HG03439 (cell line): ENCODE measurements around the gene DYNLT5.

Experiments used
- ATAC-seq: cut with Tn5 transposase; IDR thresholded peaks from one replicate; pipeline ENCODE4 v1.9.1; 2021; ENCODE audit warnings: mild to moderate bottlenecking, moderate library complexity; ENCODE audit not compliant: unreplicated experiment

The DYNLT5 gene

GRCh38 chr1:66747501-66747900, 4.8 kb upstream of the DYNLT5 start:
- ATAC-seq: no peak

GRCh38 chr1:66750577-66750976, 1.7 kb upstream of the DYNLT5 start:
- no peak for ATAC-seq

DNA sequence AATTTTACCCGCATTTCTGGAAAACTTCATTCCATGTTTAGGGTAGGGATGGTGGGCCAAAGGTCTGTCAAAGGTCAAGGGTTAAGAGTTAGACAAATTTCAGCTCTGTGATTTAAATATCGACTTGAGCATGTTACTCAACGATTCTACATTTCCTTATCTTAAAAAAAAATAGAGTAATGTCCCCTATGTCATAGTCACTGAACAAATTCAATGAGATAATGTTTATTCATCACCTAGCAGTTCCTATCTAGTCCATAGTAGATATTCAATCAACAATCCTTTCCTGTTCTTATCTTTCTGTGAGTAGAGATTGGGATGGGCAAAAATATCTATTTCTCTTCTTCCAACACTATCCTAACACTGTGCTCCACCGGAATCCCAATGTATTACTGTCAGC, 1.1 kb upstream of the DYNLT5 start:
- no peak for ATAC-seq

DNA sequence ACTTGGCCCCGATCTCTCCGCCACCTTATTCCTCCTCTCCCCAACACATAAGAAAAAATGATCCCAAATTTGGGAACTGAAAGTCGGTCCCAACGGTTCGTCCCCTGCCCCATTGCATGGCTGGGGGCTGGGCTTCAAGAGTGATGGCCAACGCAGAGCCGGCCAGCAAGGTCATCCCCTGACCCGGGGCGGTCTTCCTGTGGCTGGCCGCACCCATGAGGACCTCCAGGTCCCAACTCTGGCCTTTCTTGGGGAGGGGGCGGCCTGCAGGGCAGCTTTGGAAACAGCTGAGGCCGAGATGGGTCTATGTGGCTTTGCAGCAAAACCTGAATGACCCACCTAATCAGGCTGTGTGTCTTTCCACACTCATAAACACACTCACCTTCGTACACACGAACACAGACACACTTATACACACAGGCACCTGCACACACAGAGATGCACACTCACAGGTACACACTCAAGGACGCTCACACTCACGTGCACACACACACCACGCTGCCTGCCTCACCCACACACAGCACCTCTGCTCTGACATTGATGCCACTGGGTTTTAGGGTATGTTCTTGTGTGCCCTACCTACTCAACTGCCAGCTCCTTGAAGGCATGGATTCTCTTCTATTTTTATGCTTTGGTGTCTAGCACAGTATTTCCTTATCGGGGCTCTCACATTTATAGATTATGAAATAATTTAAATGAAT, 562 bp downstream of the DYNLT5 start:
- ATAC-seq: no peak

GRCh38 chr1:66757722-66758240, 5.5 kb downstream of the DYNLT5 start:
- peak; percentile 7 for ATAC-seq

DNA sequence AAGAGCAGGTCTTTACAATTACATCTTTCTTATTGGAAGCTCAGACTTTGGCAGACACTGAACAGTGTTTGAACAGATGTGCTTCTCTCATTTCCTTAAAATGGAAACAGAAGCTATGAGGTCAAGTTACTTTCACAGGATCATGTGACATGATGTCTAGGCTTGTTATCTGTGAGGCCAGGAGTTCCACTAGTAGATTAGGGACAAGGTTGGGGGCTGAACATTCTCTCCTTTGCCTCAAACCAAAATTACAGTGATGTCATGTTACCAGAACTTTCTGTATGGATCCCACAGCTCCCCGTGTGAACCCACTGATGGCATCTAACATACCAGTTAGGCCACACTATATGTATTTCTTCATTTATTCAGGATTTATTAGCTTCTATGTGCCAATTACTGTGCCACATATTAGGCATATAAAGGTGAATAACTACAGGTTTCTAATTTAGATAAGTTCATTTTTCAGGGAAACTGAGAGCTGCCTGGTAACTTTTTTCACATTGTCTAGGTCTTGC, 6.0 kb downstream of the DYNLT5 start:
- peak; percentile 99 for ATAC-seq

- ATAC-seq: no peak
These were observed 8.2 kb downstream of the DYNLT5 start for GRCh38 chr1:66760506-66760905.

GRCh38 chr1:66761221-66761620, 9.0 kb downstream of the DYNLT5 start:
- ATAC-seq: no peak

DNA sequence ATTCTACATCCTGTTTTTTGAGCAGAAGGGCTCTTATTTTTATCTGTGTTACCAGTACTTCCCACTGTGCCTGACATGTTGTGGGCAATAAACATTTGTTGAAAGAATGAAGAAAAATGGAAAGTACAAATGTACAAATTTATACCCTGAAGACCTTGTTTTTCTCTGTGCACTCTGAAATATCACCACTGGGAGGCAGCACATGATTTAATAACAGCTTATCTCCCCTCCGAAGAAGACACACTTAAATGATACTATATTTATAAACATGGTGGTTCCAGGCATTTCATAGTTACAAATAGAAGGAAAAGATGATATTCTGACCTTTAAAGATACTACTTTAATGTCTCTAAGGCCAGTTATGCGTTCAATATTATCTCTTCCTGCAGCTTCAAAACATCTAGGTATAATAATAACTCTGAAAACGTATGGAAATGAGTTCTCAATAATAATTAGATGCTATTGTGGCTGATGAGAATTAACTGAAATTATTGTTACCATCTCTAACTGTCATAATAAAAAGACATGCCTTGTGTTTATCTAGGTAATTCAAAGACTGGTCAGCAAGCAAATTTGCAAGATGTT, 12.8 kb downstream of the DYNLT5 start:
- ATAC-seq: peak; percentile 51

GRCh38 chr1:66767626-66768025, 15.4 kb downstream of the DYNLT5 start:
- ATAC-seq: no peak

DNA sequence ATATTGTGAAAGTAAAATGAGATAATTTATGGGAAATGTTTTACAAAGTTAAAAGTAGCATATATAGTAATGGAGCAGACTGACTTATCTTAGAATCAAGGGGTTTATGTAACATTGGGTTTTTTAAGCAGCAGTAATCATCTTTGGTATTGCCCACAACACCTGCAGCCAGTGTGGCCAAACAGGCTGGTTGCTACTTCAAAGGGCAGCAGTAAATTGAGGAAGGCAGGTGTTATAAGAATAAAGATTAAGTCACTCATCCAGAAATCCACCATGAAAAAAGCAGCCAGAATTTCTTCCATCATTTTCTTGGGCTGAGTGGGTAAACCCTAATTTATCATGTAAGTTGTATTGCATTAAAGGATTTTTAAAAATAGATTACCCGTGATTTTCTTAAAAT, 16.7 kb downstream of the DYNLT5 start:
- no peak for ATAC-seq

- ATAC-seq: no peak
These were observed 17.4 kb downstream of the DYNLT5 start for GRCh38 chr1:66769512-66770229.

- no peak for ATAC-seq
These were observed 18.0 kb downstream of the DYNLT5 start for GRCh38 chr1:66770240-66770639.

GRCh38 chr1:66770694-66771093, 18.4 kb downstream of the DYNLT5 start:
- no peak for ATAC-seq

DNA sequence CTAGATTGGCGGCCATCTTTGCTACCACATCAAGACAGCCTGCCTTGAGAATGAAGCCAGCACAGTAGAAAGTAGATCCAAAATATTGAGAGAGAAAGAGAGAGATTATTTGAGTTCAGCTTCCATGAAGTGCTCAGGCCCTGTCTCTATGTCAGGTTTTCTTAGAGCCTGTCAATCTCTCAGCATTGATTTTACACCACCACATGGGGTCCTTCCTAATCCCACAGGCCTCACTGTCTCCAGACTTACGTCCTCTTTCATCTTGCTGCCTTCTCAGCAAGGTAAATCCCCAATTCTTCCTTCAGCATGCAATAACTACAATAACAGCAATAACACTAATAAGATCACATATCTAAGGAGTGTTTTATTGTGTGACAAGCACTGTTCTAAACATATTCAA, 21.0 kb downstream of the DYNLT5 start:
- ATAC-seq: no peak

GRCh38 chr1:66774438-66774837, 22.2 kb downstream of the DYNLT5 start:
- no peak for ATAC-seq

DNA sequence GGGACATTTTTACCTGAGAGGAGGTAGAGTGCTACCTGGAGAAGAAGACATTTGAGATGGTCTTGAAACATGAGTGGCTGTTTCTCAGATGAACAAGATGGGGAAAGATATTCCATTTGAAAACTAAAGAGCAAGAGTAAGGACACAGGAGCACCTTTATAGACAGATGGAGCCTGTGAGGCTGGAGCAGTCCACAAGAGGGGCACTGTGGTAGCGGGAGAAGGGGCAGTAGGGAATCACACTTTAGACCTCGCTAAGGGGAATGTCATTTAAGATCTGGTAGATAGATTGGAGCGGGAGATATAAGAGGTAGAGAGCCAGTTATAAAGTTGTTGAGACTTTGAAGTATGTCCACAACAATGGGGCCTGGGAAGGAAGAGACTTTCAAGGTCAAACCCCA, 23.4 kb downstream of the DYNLT5 start:
- ATAC-seq: no peak

- no peak for ATAC-seq
These were observed 25.6 kb downstream of the DYNLT5 start for GRCh38 chr1:66777831-66778230.

DNA sequence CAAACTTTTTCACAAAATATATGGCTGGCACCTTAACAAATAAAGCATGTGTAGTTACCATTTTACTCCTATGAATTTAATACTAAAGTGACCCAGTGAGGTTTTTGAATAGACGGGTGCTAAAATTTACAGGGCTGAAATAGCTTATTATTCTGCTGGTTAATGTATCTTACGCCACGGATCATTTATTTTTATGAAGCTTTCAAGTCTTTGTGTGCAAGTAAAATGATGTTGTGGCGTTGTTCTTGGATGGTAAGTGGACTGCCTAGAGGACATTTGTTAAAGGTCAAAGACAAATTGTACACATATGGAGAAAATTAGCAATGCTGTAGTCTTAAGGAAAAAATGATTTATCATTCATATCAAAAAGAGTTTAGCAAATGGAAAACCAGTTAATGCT, 26.0 kb downstream of the DYNLT5 start:
- ATAC-seq: no peak

- no peak for ATAC-seq
These were observed 26.7 kb downstream of the DYNLT5 start for GRCh38 chr1:66778969-66779368.

- ATAC-seq: no peak
These were observed 27.3 kb downstream of the DYNLT5 start for GRCh38 chr1:66779475-66780078.
